HL-60 (cell line): ENCODE results near the gene FDCSP.

Experiments used
- DNase-seq, 2 experiments: peaks; one replicate each; pipeline ENCODE4 v3.0.0-alpha.2; 2010 to 2020; ENCODE audit warnings: low read depth in 1 of 2, low spot score in 1 of 2
- H3K27ac ChIP-seq: fragments of 250-450 bp; sonication (Bioruptor Pico); replicated peaks from 2 replicates; pipeline ENCODE4 v1.5.1; 2020; ENCODE audit warnings: mild to moderate bottlenecking, moderate library complexity
- H3K27me3 ChIP-seq: fragments of 250-450 bp; sonication (Bioruptor Pico); 2 replicates; pipeline ENCODE4 v1.5.1; 2021; ENCODE audit warnings: mild to moderate bottlenecking, moderate library complexity; ENCODE audit not compliant: insufficient read depth, poor library complexity, severe bottlenecking
- H3K4me3 ChIP-seq: replicated peaks from 2 replicates; pipeline ENCODE4 v1.5.1; 2011; ENCODE audit warnings: mild to moderate bottlenecking, control low read depth, low read length; ENCODE audit not compliant: insufficient read depth
- CTCF ChIP-seq: IDR thresholded peaks from one replicate; pipeline ENCODE4 v1.5.1; 2011; ENCODE audit warnings: low read length, control low read depth, inconsistent platforms; ENCODE audit not compliant: insufficient read depth
- GABPA ChIP-seq: IDR thresholded peaks from 2 replicates; pipeline ENCODE4 v1.6.1; 2012; ENCODE audit warnings: low read depth
- POLR2AphosphoS5 ChIP-seq: IDR thresholded peaks from 2 replicates; pipeline ENCODE4 v1.6.1; 2012; ENCODE audit warnings: low read depth
- REST ChIP-seq: IDR thresholded peaks from 2 replicates; pipeline ENCODE4 v1.6.1; 2012; ENCODE audit warnings: low read depth; ENCODE audit not compliant: insufficient replicate concordance
- SPI1 ChIP-seq: IDR thresholded peaks from 2 replicates; pipeline ENCODE4 v1.6.1; 2012; ENCODE audit warnings: low read depth, mild to moderate bottlenecking, borderline replicate concordance

The FDCSP gene

GRCh38 chr4:70251250-70251944, 25.5 kb downstream of the FDCSP start:
- TF ChIP-seq REST (no peak), POLR2AphosphoS5 (no peak), SPI1 (no peak), GABPA (no peak), CTCF (no peak)
- Histone ChIP-seq H3K27me3 (no peaks in the 10 kb centered on the region), H3K27ac (no peak overlapping the region), H3K4me3 (no peak overlapping the region)
- DNase-seq = no peak

GRCh38 chr4:70251945-70252277, 26.0 kb downstream of the FDCSP start:
- H3K27ac ChIP-seq = no peak overlapping the region
- no peak for DNase-seq
- TF ChIP-seq REST = no peak
- TF ChIP-seq SPI1 = no peak
- no peak for TF ChIP-seq CTCF
- no peak for TF ChIP-seq GABPA
- TF ChIP-seq POLR2AphosphoS5 = no peak
- no peaks in the 10 kb centered on the region for H3K27me3 ChIP-seq
- H3K4me3 ChIP-seq = no peak overlapping the region

- Histone ChIP-seq H3K27ac (no peak overlapping the region), H3K27me3 (no peaks in the 10 kb centered on the region), H3K4me3 (no peak overlapping the region)
- TF ChIP-seq CTCF = no peak
- no peak for TF ChIP-seq SPI1
- no peak for TF ChIP-seq GABPA
- TF ChIP-seq REST = no peak
- TF ChIP-seq POLR2AphosphoS5 = no peak
- no peak for DNase-seq
These were observed 43.8 kb downstream of the FDCSP start for GRCh38 chr4:70269674-70270073.
